Measurements from ENCODE around the gene TAS2R19.

TAS2R19 gene

GRCh38 chr12:11026118-11026517, 3.7 kb upstream of the TAS2R19 start:
- no peak for TF ChIP-seq CTCF (IDR thresholded peaks at IDR 0.05; ENCODE audit: low read depth, low read length, missing control alignments)
- no peak for DNase-seq (ENCODE audit: extremely low read depth, low read depth)
- no peak overlapping the region for H3K4me3 ChIP-seq (replicated peaks; ENCODE audit: low read depth, low read length)

GRCh38 chr12:11023387-11023786, 967 bp upstream of the TAS2R19 start:
- TF ChIP-seq CTCF (IDR thresholded peaks at IDR 0.05; ENCODE audit: low read depth, low read length, missing control alignments): no peak
- H3K4me3 ChIP-seq (replicated peaks; ENCODE audit: low read depth, low read length): no peak overlapping the region
- no peak for DNase-seq (ENCODE audit: extremely low read depth, low read depth)

GRCh38 chr12:11016937-11017336, 5.5 kb downstream of the TAS2R19 start:
- no peak overlapping the region for H3K4me3 ChIP-seq (replicated peaks; ENCODE audit: low read depth, low read length)
- TF ChIP-seq CTCF (IDR thresholded peaks at IDR 0.05; ENCODE audit: low read depth, low read length, missing control alignments): no peak
- DNase-seq (ENCODE audit: extremely low read depth, low read depth): no peak

GRCh38 chr12:11015775-11016430, 6.5 kb downstream of the TAS2R19 start:
- H3K4me3 ChIP-seq (replicated peaks; ENCODE audit: low read depth, low read length): no peak overlapping the region
- no peak for TF ChIP-seq CTCF (IDR thresholded peaks at IDR 0.05; ENCODE audit: low read depth, low read length, missing control alignments)
- no peak for DNase-seq (ENCODE audit: extremely low read depth, low read depth)

GRCh38 chr12:11014234-11014633, 8.2 kb downstream of the TAS2R19 start:
- no peak overlapping the region for H3K4me3 ChIP-seq (replicated peaks; ENCODE audit: low read depth, low read length)
- TF ChIP-seq CTCF (IDR thresholded peaks at IDR 0.05; ENCODE audit: low read depth, low read length, missing control alignments): no peak
- DNase-seq (ENCODE audit: extremely low read depth, low read depth): no peak

GRCh38 chr12:11007608-11008007, 14.8 kb downstream of the TAS2R19 start:
- TF ChIP-seq CTCF (IDR thresholded peaks at IDR 0.05; ENCODE audit: low read depth, low read length, missing control alignments): no peak
- H3K4me3 ChIP-seq (replicated peaks; ENCODE audit: low read depth, low read length): no peak overlapping the region
- DNase-seq (ENCODE audit: extremely low read depth, low read depth): no peak

- no peak for TF ChIP-seq CTCF (IDR thresholded peaks at IDR 0.05; ENCODE audit: low read depth, low read length, missing control alignments)
- DNase-seq (ENCODE audit: extremely low read depth, low read depth): no peak
- H3K4me3 ChIP-seq (replicated peaks; ENCODE audit: low read depth, low read length): no peak within 1 kb of the TSS
Measured at GRCh38 chr12:10998204-10998603, 24.2 kb downstream of the TAS2R19 start, which contains the start of gene TAS2R20. Gene TAS2R20 (minus strand): TSS chr12:10998304. CDS start chr12:10997875, 429 bp downstream.

Data from HFF-Myc (cell line).